Lower leg skin (tissue), 4 donors: ENCODE results near the gene PDYN. TPM values are rescaled to one million over a fixed set of nuclear protein-coding genes. Genes with fewer than 3 reads are reported as not detected.
A peak's percentile ranks its signal among the peaks of the same experiment; 100 is the strongest.

Source experiments
- DNase-seq, 2 donors: peaks; one replicate each; pipeline ENCODE4 v3.0.0-alpha.2; 2019; ENCODE audit warnings: low spot score in 2 of 2
- H3K4me3 ChIP-seq: fragments of 200-600 bp; sonication (generic); 2 replicates; pipeline ENCODE4 v1.5.1; 2017; ENCODE audit warnings: mild to moderate bottlenecking, low read depth; ENCODE audit not compliant: poor library complexity, severe bottlenecking
- CTCF ChIP-seq, 3 donors: fragments of 450-650 bp; IDR thresholded peaks; one replicate each; pipeline ENCODE4 v1.5.1; 2016; ENCODE audit warnings: antibody characterized with exemption in 3 of 3, mild to moderate bottlenecking in 3 of 3, moderate library complexity in 2 of 3
- POLR2A ChIP-seq, 2 donors: fragments of 450-650 bp; IDR thresholded peaks; one replicate each; pipeline ENCODE4 v1.6.1; 2016 to 2017; ENCODE audit warnings: antibody characterized with exemption in 2 of 2, mild to moderate bottlenecking in 1 of 2, moderate library complexity in 1 of 2
- WGBS, 2 donors: methylation state at CpG; one replicate each; pipeline ENCODE4 v1.1.5; 2018; 5-methylcytosine and 5-hydroxymethylcytosine counted together
- intact Hi-C: fragments of 100-400 bp; cut with DNase I; formaldehyde crosslinking; loops from one replicate; pipeline ENCODE4 v1.15.0; 2023; ENCODE audit warnings: low total_unique reads
- total RNA-seq, 4 donors: library from RNA; depleted of rRNA; stranded (reverse); fragments of >200 nt; gene quantifications; one replicate each; pipeline ENCODE4 v1.1.0, GENCODE V29; 2016

PDYN gene
- total RNA-seq, 4 donors from 2014 or later, result not detected

- intact Hi-C loops, result no loop called here
- WGBS, 2 donors, result 51 to 75% methylated on average over 3 of the region's 3 CpGs
- DNase-seq, result peak in 1 of 2 donors; percentile 8
- no peak overlapping the region for H3K4me3 ChIP-seq
- TF ChIP-seq CTCF (IDR thresholded peaks at IDR 0.05) (no peak), POLR2A (IDR thresholded peaks at IDR 0.05) (no peak)
Measured at GRCh38 chr20:1979106-1979778, 14.6 kb downstream of the PDYN start.

GRCh38 chr20:1975291-1975690 is 18.6 kb downstream of the PDYN start:
- TF ChIP-seq CTCF (IDR thresholded peaks at IDR 0.05) (no peak), POLR2A (IDR thresholded peaks at IDR 0.05) (no peak)
- WGBS, 2 donors, result 84 to 90% methylated on average over 11 of the region's 11 CpGs
- intact Hi-C loops, result no loop called here
- H3K4me3 ChIP-seq, result no peak overlapping the region
- DNase-seq, result peak in 1 of 2 donors; percentile 63

DNA sequence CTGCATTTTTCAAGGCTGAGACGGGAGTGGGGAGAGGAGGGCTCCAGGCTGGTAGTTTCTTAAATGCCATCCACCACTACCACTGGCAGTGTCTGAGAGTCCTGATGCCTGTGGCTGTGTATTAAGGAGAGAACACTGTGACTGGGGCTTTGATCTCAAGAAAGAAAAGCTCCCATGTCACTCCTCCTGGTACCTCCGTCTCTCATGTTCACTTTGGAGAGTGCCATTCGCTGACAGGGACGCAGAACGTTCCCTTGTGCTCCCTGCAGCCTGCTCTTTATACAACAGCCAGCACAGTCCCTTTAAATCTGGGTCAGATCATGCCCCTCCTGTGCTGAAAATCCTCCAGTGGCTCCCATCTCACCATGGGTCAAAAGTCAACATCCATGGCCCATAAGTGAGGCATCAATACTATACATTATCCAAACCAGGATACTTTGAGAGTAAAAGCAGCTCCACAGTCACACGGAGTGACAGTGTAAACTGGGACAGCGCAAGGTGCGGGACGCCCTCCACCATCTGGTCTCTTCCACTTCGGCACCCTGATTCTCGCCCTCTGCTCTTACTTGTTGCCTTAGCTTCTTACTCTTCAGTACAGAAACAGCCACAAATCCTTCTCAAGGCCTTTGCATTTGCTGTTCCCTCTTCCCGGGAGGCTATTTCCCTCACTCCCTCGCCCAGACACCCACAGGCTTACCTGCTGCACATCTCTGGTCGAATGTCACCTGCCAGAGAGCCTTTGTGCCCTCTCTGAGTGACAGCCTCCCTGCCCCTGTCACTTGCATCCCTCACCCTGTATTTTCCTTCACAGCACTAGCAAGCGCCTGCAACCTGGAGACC is 20.0 kb downstream of the PDYN start:
- 63 to 68% methylated on average over 15 of the region's 15 CpGs for WGBS, 2 donors
- peak in 1 of 2 donors; percentile 31 for DNase-seq
- no peak for TF ChIP-seq CTCF (IDR thresholded peaks at IDR 0.05)
- TF ChIP-seq POLR2A (IDR thresholded peaks at IDR 0.05), result no peak
- intact Hi-C loops, result no loop called here
- H3K4me3 ChIP-seq, result no peak overlapping the region

DNA sequence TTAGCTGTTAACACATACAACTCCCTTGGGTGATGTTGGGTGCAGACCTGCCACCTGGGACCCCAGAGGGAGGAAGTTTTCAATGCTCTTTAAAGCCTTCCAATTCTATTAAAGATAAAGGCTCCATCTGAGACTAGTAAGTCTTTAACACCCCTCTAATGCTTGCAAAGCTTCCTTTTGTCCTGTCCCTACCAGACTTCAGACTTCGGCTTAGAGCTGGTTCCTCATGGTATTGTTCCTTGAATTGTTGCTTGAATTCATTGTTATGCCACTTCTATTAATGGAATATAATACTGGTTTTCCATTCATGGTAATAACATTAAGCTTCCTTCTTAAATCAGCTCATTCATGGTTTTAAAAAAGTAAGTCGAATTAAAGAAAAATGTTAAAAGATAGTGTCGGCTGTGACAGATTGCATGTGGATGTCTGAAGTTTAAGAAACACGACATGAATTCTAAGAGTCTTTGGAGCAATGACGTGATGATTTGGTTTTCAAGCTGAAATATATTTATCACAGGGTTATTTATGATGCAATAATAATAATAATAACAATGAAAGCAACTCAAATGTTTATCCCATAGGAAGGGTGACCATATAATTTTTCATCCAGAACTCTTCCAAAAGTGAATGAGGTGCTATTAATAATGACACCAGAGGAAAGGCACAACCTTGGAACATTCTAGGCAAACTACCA is 21.8 kb downstream of the PDYN start:
- intact Hi-C loops, result no loop called here
- WGBS, 2 donors, result 81 to 82% methylated on average over 5 of the region's 5 CpGs

DNA sequence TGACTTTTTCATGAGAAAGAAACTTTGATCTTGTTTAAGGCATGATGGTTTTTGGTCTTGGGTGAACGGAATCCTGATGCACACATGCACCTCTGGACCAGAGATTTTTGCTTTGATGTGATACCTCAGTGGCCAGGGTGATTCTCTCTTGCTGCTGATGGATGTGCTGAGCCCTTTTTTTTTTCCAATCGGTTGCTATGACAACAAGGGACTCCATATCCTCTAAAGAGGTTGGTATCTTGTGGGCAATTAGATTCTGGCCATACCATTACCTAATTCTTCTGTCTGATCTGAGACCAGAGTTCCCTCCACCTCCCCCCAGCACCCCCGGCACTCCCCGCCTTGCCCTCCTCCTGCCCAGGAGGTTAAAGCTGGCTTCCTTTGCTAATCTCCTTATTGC is 24.9 kb downstream of the PDYN start:
- DNase-seq, result no peak
- WGBS, 2 donors, result 73 to 84% methylated on average over 4 of the region's 4 CpGs
- TF ChIP-seq POLR2A (IDR thresholded peaks at IDR 0.05) (no peak), CTCF (IDR thresholded peaks at IDR 0.05) (no peak)
- no peak overlapping the region for H3K4me3 ChIP-seq
- intact Hi-C loops, result no loop called here

More for the DNA sequence above, 21.8 kb downstream of the PDYN start:
- no peak for TF ChIP-seq CTCF (IDR thresholded peaks at IDR 0.05)
- no peak for TF ChIP-seq POLR2A (IDR thresholded peaks at IDR 0.05)
- DNase-seq, result no peak
- H3K4me3 ChIP-seq, result no peak overlapping the region
